Cardiac fibroblast (primary cell): Measurements from ENCODE around the gene SYTL1.

ENCODE experiments used
- DNase-seq, 2 donors: peaks; one replicate each; pipeline versions ENCODE4 v3.0.0 to v3.0.0-alpha.2; 2010; ENCODE audit warnings: low read depth in 2 of 2
- H3K4me3 ChIP-seq, 2 donors: replicated peaks in 1 of 2; 1 replicate in 1 of 2; 2 replicates in 1 of 2; pipeline ENCODE4 v1.5.1; 2011; ENCODE audit warnings: low read depth in 2 of 2, low read length in 2 of 2, mild to moderate bottlenecking in 2 of 2, moderate library complexity in 1 of 2
- TF ChIP-seq, protein P1 (sequence below): IDR thresholded peaks from one replicate; pipeline ENCODE4 v1.5.1; 2011; ENCODE audit warnings: low read depth, mild to moderate bottlenecking, low read length, inconsistent platforms

The SYTL1 gene

GRCh38 chr1:27366411-27367159 lies 24.8 kb downstream of the SYTL1 start, which contains the start of gene MAP3K6:
TSS of gene MAP3K6 (minus strand) at chr1:27366961. CDS start at chr1:27366597, 364 bp downstream.
- TF ChIP-seq, protein P1, sequence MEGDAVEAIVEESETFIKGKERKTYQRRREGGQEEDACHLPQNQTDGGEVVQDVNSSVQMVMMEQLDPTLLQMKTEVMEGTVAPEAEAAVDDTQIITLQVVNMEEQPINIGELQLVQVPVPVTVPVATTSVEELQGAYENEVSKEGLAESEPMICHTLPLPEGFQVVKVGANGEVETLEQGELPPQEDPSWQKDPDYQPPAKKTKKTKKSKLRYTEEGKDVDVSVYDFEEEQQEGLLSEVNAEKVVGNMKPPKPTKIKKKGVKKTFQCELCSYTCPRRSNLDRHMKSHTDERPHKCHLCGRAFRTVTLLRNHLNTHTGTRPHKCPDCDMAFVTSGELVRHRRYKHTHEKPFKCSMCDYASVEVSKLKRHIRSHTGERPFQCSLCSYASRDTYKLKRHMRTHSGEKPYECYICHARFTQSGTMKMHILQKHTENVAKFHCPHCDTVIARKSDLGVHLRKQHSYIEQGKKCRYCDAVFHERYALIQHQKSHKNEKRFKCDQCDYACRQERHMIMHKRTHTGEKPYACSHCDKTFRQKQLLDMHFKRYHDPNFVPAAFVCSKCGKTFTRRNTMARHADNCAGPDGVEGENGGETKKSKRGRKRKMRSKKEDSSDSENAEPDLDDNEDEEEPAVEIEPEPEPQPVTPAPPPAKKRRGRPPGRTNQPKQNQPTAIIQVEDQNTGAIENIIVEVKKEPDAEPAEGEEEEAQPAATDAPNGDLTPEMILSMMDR, result no peak
- peak within 1 kb of the TSS; percentile 78 to 87 for H3K4me3 ChIP-seq
- peak; percentile 84 to 88 for DNase-seq

- peak overlapping the region; percentile 73 to 78 for H3K4me3 ChIP-seq
- no peak for DNase-seq
- TF ChIP-seq, protein P1, result no peak
Observed at GRCh38 chr1:27367160-27367650, 25.4 kb downstream of the SYTL1 start.

- TF ChIP-seq, protein P1, result peak; percentile 29
- H3K4me3 ChIP-seq, result no peak overlapping the region
- peak; percentile 47 to 57 for DNase-seq
Observed at GRCh38 chr1:27368869-27369582, 27.2 kb downstream of the SYTL1 start.

GRCh38 chr1:27372022-27372807 lies 30.4 kb downstream of the SYTL1 start:
- DNase-seq, result peak in 1 of 2 donors; percentile 28
- TF ChIP-seq, protein P1, result no peak
- no peak overlapping the region for H3K4me3 ChIP-seq

GRCh38 chr1:27372808-27373690 lies 31.2 kb downstream of the SYTL1 start:
- DNase-seq, result no peak
- TF ChIP-seq, protein P1, result peak; percentile 36
- no peak overlapping the region for H3K4me3 ChIP-seq
